ENCODE data around the gene PRRC2C.
"Not testable (repeated sequence)": the region's sequence is repeated elsewhere in the genome, so short reads cannot be mapped to it uniquely, and the experiment has no call there.

The PRRC2C gene

DNA sequence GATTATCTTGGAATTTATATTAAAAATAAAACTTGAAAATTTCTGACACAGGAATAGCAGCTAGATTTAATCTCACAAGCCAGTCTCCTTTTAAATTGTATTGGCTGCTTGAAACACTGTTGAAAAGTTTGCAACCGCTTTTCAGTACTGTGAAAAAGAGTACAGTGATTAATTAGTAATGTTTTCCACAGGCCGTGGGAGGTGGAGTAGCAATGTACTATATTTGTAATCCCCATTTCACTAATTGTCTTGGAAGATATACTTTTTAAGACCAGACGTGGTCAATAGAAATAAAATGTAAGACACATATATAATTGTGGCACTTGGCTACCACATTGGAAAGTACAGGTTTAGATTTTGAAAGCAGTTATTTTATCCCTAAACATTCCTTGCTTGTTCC is 95.9 kb downstream of the PRRC2C start:
- no peaks in the 10 kb centered on the region for H3K27me3 ChIP-seq (ENCODE audit: low read depth)
- in situ Hi-C loops (cut with MboI; ENCODE audit: low sequenced_read_pairs), result no loop called here
- no peak overlapping the region for H3K4me3 ChIP-seq
- peaks cover 80% of the 10 kb centered on the region for H3K36me3 ChIP-seq (replicated peaks)
- no peak for DNase-seq (ENCODE audit: low spot score in 2 of 2)
- no peaks in the 10 kb centered on the region for H3K9me3 ChIP-seq
- no peaks in the 10 kb centered on the region for H3K4me1 ChIP-seq

DNA sequence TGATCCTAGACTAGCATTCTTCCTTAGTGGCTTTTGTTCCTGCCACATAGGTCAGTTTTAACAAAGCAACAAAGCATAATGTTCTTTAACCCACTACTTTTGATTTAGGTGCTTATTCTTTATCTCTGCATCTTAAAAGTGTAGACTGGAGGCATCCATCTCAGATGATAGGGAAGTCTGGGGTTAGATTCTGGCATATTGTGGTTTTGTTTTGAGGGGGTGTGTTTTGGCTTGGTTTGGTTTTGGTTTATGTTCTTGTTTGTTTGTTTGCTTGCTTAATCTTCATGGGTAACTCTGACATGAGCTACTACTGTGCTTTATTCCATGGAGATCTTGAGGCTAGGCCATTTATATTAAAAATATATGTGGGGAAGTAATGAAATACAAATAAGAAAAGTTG is 96.4 kb downstream of the PRRC2C start:
- H3K36me3 ChIP-seq (replicated peaks), result peaks cover 78% of the 10 kb centered on the region
- no peak overlapping the region for H3K4me3 ChIP-seq
- DNase-seq (ENCODE audit: low spot score in 2 of 2), result no peak
- H3K9me3 ChIP-seq, result no peaks in the 10 kb centered on the region
- H3K4me1 ChIP-seq, result no peaks in the 10 kb centered on the region
- no peaks in the 10 kb centered on the region for H3K27me3 ChIP-seq (ENCODE audit: low read depth)
- in situ Hi-C loops (cut with MboI; ENCODE audit: low sequenced_read_pairs), result no loop called here

DNA sequence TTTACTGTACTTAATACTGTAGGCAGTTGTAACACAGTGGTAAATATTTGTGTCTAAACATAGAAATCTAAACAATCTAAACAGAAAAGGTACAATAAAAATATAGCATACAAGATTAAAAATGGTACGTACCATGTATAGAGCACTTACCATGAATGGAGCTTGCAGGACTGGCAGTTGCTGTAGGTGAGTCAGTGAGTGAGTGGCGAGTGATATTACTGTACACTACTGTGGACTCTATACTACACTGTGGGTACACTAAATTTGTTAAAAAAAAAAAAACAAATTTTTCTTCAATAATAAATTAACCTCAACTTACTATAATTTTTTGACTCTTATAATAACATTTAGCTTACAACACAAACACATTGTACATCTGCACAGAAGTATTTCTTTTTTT is 97.3 kb downstream of the PRRC2C start:
- no peak overlapping the region for H3K4me3 ChIP-seq
- H3K27me3 ChIP-seq (ENCODE audit: low read depth), result no peaks in the 10 kb centered on the region
- no peak for DNase-seq (ENCODE audit: low spot score in 2 of 2)
- H3K9me3 ChIP-seq, result no peaks in the 10 kb centered on the region
- in situ Hi-C loops (cut with MboI; ENCODE audit: low sequenced_read_pairs), result no loop called here
- H3K36me3 ChIP-seq (replicated peaks), result peaks cover 78% of the 10 kb centered on the region
- no peaks in the 10 kb centered on the region for H3K4me1 ChIP-seq

DNA sequence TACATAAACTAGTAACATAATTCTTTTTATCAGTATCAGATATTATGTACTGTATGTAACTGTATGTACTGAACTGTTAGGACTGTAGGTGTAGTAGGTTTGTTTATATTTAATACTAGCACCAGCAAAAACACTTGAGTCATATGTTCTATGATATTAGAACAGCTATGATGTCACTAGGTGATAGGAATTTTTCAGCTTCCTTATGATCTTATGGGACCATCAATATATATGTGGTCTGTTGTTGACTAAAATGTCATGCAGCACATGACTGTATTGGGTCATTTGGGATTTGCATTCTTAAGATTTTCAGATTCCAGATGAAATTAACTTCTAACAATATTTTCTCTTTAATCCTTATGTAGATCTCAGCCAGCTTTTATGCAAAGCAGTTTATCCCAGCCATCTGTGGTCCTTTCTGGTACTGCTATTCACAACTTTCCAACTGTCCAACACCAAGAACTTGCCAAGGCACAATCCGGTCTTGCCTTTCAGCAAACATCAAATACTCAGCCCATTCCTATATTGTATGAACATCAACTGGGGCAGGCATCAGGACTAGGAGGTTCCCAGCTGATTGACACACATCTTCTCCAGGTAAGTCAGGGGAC is 98.4 kb downstream of the PRRC2C start:
- H3K4me3 ChIP-seq, result no peak overlapping the region
- H3K4me1 ChIP-seq, result no peaks in the 10 kb centered on the region
- H3K36me3 ChIP-seq (replicated peaks), result peaks cover 80% of the 10 kb centered on the region
- in situ Hi-C loops (cut with MboI; ENCODE audit: low sequenced_read_pairs), result no loop called here
- H3K27me3 ChIP-seq (ENCODE audit: low read depth), result no peaks in the 10 kb centered on the region
- no peaks in the 10 kb centered on the region for H3K9me3 ChIP-seq
- DNase-seq (ENCODE audit: low spot score in 2 of 2), result no peak

DNA sequence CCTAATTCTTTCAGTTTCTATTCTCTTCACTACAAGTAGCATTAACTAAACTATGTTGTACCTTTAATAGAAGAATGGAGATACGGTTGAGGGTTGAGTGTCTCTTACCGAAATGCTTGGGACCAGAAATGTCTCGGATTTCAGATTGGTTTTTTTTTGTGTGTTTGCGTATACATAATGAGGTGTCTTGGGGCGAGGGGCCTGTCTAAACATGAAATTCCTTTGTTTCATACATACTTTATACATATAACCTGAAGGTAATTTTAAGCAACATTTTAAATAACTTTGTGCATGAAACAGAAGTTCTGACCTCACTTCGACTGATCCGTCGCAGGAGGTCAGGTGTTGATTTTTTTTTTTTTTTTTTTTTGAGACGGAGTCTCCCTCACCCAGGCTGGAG is 100.4 kb downstream of the PRRC2C start:
- in situ Hi-C loops (cut with MboI; ENCODE audit: low sequenced_read_pairs), result no loop called here
- Histone ChIP-seq H3K27me3 (ENCODE audit: low read depth) (no peaks in the 10 kb centered on the region), H3K4me3 (no peak overlapping the region), H3K9me3 (no peaks in the 10 kb centered on the region), H3K36me3 (replicated peaks) (peaks cover 76% of the 10 kb centered on the region), H3K4me1 (no peaks in the 10 kb centered on the region)
- no peak for DNase-seq (ENCODE audit: low spot score in 2 of 2)

DNA sequence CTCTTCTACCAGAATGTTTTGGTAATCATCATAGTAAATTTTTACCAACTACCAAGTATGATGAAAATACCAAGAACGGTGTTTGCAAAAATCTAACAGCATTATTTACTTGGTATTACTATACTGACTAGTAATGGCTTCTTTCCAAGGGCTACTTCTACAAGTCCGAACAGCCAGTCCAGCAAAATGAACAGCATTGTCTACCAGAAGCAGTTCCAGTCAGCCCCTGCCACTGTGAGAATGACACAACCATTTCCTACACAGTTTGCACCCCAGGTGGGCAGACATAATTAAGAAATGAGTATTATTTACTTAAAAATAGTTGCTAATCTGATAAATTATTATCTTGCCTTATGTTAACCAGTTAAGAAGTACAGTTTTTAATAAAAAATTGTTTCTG is 102.9 kb downstream of the PRRC2C start:
- Histone ChIP-seq H3K27me3 (ENCODE audit: low read depth) (no peaks in the 10 kb centered on the region), H3K4me1 (no peaks in the 10 kb centered on the region), H3K36me3 (replicated peaks) (peaks cover 82% of the 10 kb centered on the region), H3K9me3 (no peaks in the 10 kb centered on the region), H3K4me3 (no peak overlapping the region)
- in situ Hi-C loops (cut with MboI; ENCODE audit: low sequenced_read_pairs), result no loop called here
- DNase-seq (ENCODE audit: low spot score in 2 of 2), result no peak

DNA sequence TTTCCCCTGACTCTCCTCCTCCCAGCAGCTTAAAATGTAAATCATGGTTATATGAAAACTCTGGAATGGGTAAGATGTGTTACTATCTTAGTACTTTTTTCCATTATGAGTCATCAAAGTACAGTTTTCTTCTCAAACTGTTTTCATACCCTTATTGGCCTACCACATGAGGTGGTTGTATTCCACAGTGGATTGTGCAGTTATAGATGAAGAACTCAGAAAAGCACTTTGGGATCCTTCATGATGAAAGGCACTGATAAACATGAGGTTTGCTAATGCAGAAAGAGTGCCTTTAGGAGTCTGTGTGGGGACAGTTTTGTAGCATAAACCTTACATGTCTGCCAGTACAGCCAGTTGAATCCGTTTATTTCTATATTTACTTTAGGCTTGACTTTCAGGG is 104.7 kb downstream of the PRRC2C start:
- Histone ChIP-seq H3K36me3 (replicated peaks) (peaks cover 69% of the 10 kb centered on the region), H3K4me1 (no peaks in the 10 kb centered on the region), H3K4me3 (no peak overlapping the region), H3K9me3 (no peaks in the 10 kb centered on the region), H3K27me3 (ENCODE audit: low read depth) (no peaks in the 10 kb centered on the region)
- no peak for DNase-seq (ENCODE audit: low spot score in 2 of 2)
- in situ Hi-C loops (cut with MboI; ENCODE audit: low sequenced_read_pairs), result no loop called here

DNA sequence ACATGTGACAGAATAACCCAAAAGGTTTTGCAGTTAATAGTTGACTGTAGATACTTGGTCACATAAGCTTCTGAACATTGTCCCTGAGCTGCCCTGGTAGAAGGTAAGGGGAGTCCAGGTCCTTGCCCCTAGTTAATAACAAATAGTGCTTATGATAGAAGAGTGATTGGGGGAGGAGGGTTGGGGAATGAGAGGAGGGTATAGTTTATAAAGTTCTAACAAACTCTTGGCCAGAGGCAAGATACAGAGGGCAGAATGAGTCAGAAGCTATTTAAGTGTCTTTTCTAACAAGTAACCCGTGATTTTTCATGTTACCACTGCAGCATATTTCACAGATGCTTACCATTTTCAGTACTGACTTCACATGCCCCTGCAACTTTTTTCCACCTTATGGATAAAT is 110.0 kb downstream of the PRRC2C start:
- Histone ChIP-seq H3K4me3 (no peak overlapping the region), H3K36me3 (replicated peaks) (peaks cover 27% of the 10 kb centered on the region), H3K27me3 (ENCODE audit: low read depth) (no peaks in the 10 kb centered on the region), H3K9me3 (no peaks in the 10 kb centered on the region), H3K4me1 (no peaks in the 10 kb centered on the region)
- no peak for DNase-seq (ENCODE audit: low spot score in 2 of 2)
- in situ Hi-C loops (cut with MboI; ENCODE audit: low sequenced_read_pairs), result no loop called here

DNA sequence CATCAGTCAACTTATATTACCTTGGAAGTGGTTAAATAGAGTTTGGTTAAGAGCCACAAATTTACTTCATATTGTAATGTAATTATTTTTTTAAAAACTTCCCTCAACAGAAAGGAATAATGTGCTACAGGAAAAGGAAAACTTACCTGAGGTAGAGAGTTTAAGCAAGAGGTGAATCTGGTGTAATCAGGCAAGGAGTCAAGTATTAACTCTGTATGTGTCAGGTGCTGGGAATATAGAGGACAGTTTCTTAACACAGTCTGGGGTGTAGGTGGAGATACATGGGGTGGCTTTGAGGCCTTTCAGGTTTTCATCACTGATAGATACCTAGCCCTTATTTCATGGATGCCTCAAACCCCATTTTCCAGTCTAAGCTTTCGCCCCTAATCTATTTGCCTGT is 110.8 kb downstream of the PRRC2C start:
- Histone ChIP-seq H3K36me3 (replicated peaks) (peaks cover 22% of the 10 kb centered on the region), H3K4me1 (no peaks in the 10 kb centered on the region), H3K4me3 (no peak overlapping the region), H3K9me3 (no peaks in the 10 kb centered on the region), H3K27me3 (ENCODE audit: low read depth) (no peaks in the 10 kb centered on the region)
- DNase-seq (ENCODE audit: low spot score in 2 of 2), result no peak
- in situ Hi-C loops (cut with MboI; ENCODE audit: low sequenced_read_pairs), result no loop called here

DNA sequence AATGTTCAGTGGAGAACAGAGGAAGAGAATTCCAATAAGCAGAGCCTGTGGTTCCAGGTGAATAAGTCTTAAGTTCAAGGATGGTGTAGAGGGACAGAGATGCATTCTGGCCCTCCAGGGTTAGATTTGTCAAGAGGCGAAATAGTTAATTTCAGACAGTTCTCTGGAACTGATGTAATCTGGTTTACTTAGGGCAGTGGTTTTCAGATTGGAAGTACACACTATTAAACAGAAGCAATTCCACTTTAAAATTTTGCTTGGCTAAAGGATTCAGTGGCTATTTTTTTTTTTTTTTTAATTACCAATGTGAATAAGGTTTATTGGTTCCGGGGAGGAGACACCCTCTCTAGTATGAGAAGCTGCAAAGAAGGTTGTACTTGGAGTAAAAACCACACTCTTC is 111.4 kb downstream of the PRRC2C start:
- in situ Hi-C loops (cut with MboI; ENCODE audit: low sequenced_read_pairs), result no loop called here
- H3K4me3 ChIP-seq, result no peak overlapping the region
- no peaks in the 10 kb centered on the region for H3K27me3 ChIP-seq (ENCODE audit: low read depth)
- no peaks in the 10 kb centered on the region for H3K9me3 ChIP-seq
- DNase-seq (ENCODE audit: low spot score in 2 of 2), result no peak
- no peaks in the 10 kb centered on the region for H3K4me1 ChIP-seq
- H3K36me3 ChIP-seq (replicated peaks), result peaks cover 17% of the 10 kb centered on the region

DNA sequence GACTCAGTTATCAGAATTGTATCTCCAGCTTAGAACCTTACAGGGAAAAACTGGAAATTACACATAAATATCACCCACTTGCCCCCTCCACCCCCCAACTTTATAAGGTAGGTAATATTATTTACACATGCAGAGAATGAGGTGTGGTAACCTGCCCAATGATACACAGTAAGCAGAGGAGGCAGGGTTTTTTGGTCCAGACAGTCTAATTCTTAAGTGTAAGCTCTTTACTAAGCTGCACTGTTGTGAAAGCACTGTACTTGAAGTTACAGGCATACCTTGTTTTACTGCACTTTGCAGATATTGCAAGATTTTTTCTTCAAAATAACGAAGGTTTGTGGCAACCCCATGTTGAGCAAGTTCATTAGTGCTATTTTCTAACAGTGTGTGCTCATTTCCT is 111.9 kb downstream of the PRRC2C start:
- no peak overlapping the region for H3K4me3 ChIP-seq
- in situ Hi-C loops (cut with MboI; ENCODE audit: low sequenced_read_pairs), result no loop called here
- no peak for DNase-seq (ENCODE audit: low spot score in 2 of 2)
- H3K27me3 ChIP-seq (ENCODE audit: low read depth), result no peaks in the 10 kb centered on the region
- H3K36me3 ChIP-seq (replicated peaks), result peaks cover 12% of the 10 kb centered on the region
- no peaks in the 10 kb centered on the region for H3K4me1 ChIP-seq
- no peaks in the 10 kb centered on the region for H3K9me3 ChIP-seq

DNA sequence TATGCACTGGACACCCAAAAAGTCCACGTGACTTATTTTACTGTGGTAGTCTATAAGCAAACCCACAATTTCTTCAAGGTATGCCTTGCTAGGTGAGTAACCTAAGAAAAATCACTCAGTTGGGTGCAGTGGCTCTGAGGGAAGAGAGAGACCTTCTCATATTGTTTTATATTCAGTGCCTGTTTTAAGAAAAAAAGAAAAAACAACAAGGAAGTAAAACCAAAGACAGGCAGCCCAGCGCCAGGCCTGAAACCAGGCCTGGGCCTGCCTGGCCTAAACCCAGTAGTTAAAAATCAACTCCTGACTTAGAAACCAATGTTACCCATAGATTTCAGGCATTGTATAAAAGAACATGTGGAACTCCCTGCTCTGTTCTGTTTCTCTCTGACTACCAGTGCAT is 115.0 kb downstream of the PRRC2C start:
- H3K36me3 ChIP-seq (replicated peaks); DNase-seq (ENCODE audit: low spot score in 2 of 2); H3K4me3 ChIP-seq; H3K9me3 ChIP-seq; in situ Hi-C loops (cut with MboI; ENCODE audit: low sequenced_read_pairs); H3K27me3 ChIP-seq (ENCODE audit: low read depth); H3K4me1 ChIP-seq: not testable (repeated sequence)

DNA sequence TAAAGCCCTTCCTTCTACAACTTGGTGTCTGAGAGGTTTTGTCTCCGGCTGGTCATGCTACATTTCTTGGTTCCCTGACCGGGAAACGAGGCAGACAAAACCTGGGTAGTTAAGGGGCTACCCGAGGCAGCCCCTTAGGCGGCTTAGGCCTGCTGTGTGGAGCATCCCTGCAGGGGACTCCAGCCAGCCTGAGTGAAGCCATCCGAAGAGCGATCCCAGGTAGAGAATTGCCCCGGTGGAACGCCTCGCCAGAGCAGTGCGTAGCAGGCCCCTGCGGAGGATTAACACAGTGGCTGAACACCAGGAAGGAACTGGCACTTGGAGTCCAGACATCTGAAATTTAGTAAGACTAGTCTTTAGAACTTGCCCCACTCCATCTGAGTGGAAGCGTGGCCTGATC is 115.5 kb downstream of the PRRC2C start:
- no peaks in the 10 kb centered on the region for H3K4me1 ChIP-seq
- no peaks in the 10 kb centered on the region for H3K36me3 ChIP-seq (replicated peaks)
- H3K4me3 ChIP-seq, result no peak overlapping the region
- H3K27me3 ChIP-seq (ENCODE audit: low read depth), result no peaks in the 10 kb centered on the region
- no peaks in the 10 kb centered on the region for H3K9me3 ChIP-seq
- DNase-seq (ENCODE audit: low spot score in 2 of 2), result no peak
- in situ Hi-C loops (cut with MboI; ENCODE audit: low sequenced_read_pairs), result no loop called here

DNA sequence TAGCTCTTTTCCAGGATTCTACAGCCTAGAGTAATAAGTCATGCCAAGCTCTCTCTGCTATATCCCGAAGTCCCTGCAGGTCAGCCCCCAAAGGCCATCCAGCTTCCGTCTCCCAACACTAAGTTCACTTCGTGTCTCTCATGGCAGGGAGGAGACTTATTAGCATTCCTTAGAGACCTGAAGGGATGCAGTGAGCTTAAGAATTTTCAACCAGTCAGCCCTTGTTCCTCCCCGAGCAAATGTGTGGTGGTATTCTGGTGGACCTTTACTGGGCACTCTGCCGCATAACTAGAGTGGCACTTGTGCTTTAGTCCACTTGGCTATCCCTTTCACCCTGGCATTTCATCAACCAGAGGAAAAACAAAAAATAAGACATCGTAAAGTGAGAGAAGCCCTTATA is 117.7 kb downstream of the PRRC2C start:
- H3K36me3 ChIP-seq (replicated peaks); DNase-seq (ENCODE audit: low spot score in 2 of 2); H3K4me1 ChIP-seq; in situ Hi-C loops (cut with MboI; ENCODE audit: low sequenced_read_pairs); H3K4me3 ChIP-seq; H3K9me3 ChIP-seq; H3K27me3 ChIP-seq (ENCODE audit: low read depth): not testable (repeated sequence)

DNA sequence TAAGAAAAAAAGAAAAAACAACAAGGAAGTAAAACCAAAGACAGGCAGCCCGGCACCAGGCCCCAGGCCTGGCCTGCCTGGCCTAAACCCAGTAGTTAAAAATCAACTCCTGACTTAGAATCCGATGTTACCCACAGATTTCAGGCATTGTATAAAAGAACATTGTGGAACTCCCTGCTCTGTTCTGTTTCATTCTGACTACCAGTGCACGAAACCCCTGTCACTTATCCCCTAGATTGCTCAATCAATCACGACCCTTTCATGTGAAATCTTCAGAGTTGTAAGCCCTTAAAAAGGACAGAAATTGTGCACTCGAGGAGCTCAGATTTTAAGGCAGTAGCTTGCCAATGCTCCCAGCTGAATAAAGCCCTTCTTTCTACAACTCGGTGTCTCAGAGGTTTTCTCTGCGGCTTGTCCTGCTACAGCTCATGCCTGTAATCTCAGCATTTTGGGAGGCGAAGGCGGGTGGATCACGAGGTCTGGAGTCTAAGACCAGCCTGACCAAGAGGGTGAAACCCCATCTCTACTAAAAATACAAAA is 121.1 kb downstream of the PRRC2C start:
- in situ Hi-C loops (cut with MboI; ENCODE audit: low sequenced_read_pairs), result no loop called here
- H3K4me3 ChIP-seq, result no peak overlapping the region
- H3K27me3 ChIP-seq (ENCODE audit: low read depth), result no peaks in the 10 kb centered on the region
- H3K4me1 ChIP-seq, result no peaks in the 10 kb centered on the region
- DNase-seq (ENCODE audit: low spot score in 2 of 2), result no peak
- no peaks in the 10 kb centered on the region for H3K9me3 ChIP-seq
- no peaks in the 10 kb centered on the region for H3K36me3 ChIP-seq (replicated peaks)
